B cell (primary cell): ENCODE measurements around the gene ZCCHC7.

Experiments
- EZH2 ChIP-seq: IDR thresholded peaks from 2 replicates; pipeline ENCODE4 v1.6.1; 2012; ENCODE audit warnings: borderline replicate concordance, low read depth, mild to moderate bottlenecking, moderate library complexity, low read length; ENCODE audit not compliant: insufficient read depth, poor library complexity, severe bottlenecking
- TF ChIP-seq, protein P1 (sequence below): fragments of 200-600 bp; IDR thresholded peaks from one replicate; pipeline ENCODE4 v1.8.0; 2022; ENCODE audit warnings: antibody characterized with exemption, mild to moderate bottlenecking

GRCh38 chr9:37364751-37365360 is 244.5 kb downstream of the ZCCHC7 start:
- TF ChIP-seq, protein P1, sequence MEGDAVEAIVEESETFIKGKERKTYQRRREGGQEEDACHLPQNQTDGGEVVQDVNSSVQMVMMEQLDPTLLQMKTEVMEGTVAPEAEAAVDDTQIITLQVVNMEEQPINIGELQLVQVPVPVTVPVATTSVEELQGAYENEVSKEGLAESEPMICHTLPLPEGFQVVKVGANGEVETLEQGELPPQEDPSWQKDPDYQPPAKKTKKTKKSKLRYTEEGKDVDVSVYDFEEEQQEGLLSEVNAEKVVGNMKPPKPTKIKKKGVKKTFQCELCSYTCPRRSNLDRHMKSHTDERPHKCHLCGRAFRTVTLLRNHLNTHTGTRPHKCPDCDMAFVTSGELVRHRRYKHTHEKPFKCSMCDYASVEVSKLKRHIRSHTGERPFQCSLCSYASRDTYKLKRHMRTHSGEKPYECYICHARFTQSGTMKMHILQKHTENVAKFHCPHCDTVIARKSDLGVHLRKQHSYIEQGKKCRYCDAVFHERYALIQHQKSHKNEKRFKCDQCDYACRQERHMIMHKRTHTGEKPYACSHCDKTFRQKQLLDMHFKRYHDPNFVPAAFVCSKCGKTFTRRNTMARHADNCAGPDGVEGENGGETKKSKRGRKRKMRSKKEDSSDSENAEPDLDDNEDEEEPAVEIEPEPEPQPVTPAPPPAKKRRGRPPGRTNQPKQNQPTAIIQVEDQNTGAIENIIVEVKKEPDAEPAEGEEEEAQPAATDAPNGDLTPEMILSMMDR: peak; percentile 10
- no peak for TF ChIP-seq EZH2
